ENCODE results near the gene RPH3AL.

DNA sequence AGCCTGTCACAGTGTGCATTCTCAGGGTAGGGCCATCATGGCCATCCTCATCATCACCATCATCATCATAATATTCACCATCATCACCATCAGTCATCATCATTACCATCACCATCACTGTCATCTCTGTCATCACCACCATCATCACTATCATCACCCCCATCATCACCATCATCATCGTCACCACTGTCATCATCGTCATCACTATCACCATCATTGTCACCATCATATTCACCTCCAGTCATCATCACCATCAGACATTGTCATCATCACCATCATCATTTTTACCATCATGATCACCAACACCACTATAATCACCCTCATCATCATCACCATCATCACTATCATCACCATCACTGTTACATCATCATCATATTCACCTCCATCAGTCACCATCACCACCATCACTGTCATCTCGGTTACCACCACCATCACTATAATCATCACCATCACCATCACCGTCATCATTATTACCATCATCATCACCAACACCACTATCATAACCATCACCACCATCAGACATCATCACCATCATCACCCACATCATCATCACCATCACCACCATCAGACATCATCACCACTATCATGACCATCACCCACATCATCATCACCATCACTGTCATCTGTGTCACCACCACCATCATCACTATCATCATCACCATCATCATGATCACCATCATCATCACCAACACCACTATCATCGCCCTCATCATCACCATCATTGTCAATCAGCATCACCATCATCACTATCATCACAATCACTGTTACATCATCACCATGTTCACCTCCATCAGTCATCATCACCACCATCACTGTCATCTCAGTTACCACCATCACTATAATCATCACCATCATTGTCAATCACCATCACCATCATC lies 8.5 kb downstream of the RPH3AL start:
- TF ChIP-seq E4F1 (IDR thresholded peaks at IDR 0.05; ENCODE audit: borderline replicate concordance, partially characterized antibody) (no peak), MXI1 (IDR thresholded peaks at IDR 0.05; ENCODE audit: low read depth, low read length) (no peak), RAD21 (IDR thresholded peaks at IDR 0.05; ENCODE audit: insufficient read depth, low read depth, low read length) (no peak), CHD4 (IDR thresholded peaks at IDR 0.05) (no peak), POLR2AphosphoS2 (IDR thresholded peaks at IDR 0.05; ENCODE audit: low read depth, low read length) (no peak), POLR2A (IDR thresholded peaks at IDR 0.05; ENCODE audit: low read depth, low read length) (no peak), KDM1A (IDR thresholded peaks at IDR 0.05; ENCODE audit: borderline replicate concordance) (no peak), HDAC2 (IDR thresholded peaks at IDR 0.05) (no peak), EZH2 (IDR thresholded peaks at IDR 0.05; ENCODE audit: borderline replicate concordance, control insufficient read depth, low read depth, low read length) (no peak), ASH2L (IDR thresholded peaks at IDR 0.05; ENCODE audit: borderline replicate concordance, low read depth) (no peak)
- TF ChIP-seq, protein P1, sequence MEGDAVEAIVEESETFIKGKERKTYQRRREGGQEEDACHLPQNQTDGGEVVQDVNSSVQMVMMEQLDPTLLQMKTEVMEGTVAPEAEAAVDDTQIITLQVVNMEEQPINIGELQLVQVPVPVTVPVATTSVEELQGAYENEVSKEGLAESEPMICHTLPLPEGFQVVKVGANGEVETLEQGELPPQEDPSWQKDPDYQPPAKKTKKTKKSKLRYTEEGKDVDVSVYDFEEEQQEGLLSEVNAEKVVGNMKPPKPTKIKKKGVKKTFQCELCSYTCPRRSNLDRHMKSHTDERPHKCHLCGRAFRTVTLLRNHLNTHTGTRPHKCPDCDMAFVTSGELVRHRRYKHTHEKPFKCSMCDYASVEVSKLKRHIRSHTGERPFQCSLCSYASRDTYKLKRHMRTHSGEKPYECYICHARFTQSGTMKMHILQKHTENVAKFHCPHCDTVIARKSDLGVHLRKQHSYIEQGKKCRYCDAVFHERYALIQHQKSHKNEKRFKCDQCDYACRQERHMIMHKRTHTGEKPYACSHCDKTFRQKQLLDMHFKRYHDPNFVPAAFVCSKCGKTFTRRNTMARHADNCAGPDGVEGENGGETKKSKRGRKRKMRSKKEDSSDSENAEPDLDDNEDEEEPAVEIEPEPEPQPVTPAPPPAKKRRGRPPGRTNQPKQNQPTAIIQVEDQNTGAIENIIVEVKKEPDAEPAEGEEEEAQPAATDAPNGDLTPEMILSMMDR (IDR thresholded peaks at IDR 0.05 in 2 of 3, conservative IDR thresholded peaks at IDR 0.05 in 1 of 3; ENCODE audit: control insufficient read depth in 2 of 3, extremely low read depth in 1 of 3, insufficient read depth in 1 of 3, low read depth in 3 of 3, low read length in 3 of 3) = no peak
